Measurements from ENCODE around the gene ZNF761.
"Not testable (repeated sequence)": the region's sequence is repeated elsewhere in the genome, so short reads cannot be mapped to it uniquely, and the experiment has no call there.

Gene ZNF761

GRCh38 chr19:53431399-53432087, at the start of gene ZNF761:
Gene ZNF761, plus strand, starts transcription at chr19:53431984. Its CDS starts 15,285 bp downstream, at chr19:53447269.
- peak; percentile 96 for DNase-seq (ENCODE audit: low read depth)

DNA sequence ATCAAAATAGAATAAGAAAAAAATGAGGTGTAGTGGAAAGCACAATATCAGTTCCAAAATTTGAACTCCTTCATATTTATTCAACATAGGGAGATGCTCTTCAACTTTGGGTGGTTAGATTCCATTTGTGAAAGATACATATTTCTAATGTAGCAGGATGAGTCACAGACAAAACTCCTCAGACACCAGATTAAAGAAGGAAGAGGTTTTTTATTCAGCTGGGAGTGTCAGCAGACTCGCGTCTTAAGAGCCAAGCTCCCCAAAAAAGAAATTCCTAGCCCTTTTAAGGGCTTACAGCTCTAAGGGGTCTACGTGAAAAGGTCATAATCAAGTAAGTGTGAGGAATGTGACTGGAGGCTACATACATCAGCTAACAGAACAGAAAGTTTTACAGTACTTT, 43.6 kb upstream of the ZNF761 start:
- DNase-seq (ENCODE audit: low read depth) = no peak

GRCh38 chr19:53388904-53389303, 42.9 kb upstream of the ZNF761 start:
- DNase-seq (ENCODE audit: low read depth) = no peak

DNA sequence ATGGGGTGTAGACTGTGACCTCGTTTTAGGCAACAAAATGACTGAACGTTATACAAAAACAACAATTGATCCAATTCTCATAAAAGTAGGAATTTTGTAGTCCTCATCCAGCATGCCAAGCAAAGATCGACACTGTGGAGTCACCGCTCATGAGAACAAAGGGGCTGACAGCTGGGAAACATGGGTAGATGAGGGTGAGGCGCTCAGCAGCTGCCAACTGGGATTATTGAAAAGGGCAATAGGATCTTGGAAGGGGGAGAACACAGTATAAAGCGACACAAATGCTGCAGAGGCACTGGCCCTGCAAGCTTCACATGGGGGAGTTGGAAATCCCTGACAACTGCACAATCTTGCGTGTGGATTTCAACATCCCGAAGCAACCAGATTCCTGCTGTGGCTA, 42.2 kb upstream of the ZNF761 start:
- DNase-seq (ENCODE audit: low read depth) = no peak

DNA sequence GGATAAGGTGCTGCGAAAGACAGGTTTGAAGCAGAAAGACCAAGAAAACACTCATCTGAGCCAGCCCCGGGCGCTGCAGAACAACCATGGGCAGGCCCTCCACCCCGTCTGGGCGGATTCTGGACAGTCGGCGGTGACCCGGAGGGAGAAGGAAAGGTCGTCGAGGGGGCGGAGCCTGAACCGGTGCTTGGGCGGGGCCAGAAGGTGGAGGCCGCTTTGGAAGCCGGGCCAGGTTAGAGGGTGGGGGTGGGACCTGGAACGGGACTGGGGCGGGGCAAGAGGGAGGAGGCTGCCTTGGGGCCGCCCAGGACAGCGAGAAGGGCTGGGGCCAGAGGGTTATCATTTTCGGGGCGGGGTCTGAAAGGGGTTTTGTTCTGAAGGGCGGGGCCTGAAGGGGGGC, 41.8 kb upstream of the ZNF761 start:
- DNase-seq (ENCODE audit: low read depth) = no peak

GRCh38 chr19:53394522-53394973, 37.2 kb upstream of the ZNF761 start:
- no peak for DNase-seq (ENCODE audit: low read depth)

DNA sequence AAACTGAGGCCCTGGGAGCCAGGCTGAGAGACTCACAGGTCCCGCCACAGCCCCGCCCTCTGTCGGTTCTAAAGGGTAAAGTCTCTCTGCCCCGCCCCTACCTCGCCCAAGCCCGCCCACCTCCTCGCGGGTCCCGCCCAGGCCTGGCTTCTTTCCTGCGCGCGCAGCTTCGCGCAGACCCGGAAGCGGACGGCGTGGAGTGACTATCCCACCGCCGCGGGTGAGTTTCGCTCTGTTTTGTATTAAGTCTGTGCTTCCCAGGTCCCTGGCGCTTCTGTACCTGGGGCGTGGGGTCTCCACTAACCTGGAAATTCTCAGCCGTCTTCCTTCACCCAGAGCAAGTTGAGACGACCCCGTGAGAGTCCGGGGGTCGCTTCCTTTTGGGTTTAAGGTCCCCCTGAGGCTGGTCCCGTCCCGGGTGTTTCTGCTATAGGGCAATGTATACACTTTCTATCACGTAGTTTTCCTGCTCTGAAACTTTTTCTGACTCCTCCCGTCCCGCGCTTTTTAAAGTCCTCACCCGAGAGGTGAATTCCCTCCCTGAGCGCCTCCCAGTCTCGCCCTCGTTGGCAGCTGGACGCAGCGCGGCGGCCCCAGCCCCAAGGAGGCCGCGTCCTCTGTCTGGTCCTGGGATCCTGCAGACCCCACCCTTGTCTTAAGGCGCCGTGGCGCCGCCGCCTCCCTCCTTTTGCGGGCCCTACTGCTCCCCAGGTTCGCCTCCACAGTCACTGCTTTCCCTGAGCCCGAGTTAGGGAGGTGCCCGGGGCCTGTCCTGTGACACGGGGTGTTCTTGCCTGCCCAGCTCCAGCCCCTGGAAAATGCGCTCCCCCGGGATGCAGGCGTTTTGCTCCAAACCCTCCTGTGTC, 36.6 kb upstream of the ZNF761 start, which contains the start of gene ZNF765:
Gene ZNF765, plus strand, starts transcription at position 176 of the 866 bp plus-strand sequence. CDS start 2,867 bp downstream, outside the sequence.
- peak; percentile 98 for DNase-seq (ENCODE audit: low read depth)

GRCh38 chr19:53395840-53396524, 35.8 kb upstream of the ZNF761 start:
- DNase-seq (ENCODE audit: low read depth) = not testable (repeated sequence)

GRCh38 chr19:53396525-53396868, 35.3 kb upstream of the ZNF761 start:
- no peak for DNase-seq (ENCODE audit: low read depth)

- not testable (repeated sequence) for DNase-seq (ENCODE audit: low read depth)
These were observed 33.9 kb upstream of the ZNF761 start for GRCh38 chr19:53397918-53398317.

DNA sequence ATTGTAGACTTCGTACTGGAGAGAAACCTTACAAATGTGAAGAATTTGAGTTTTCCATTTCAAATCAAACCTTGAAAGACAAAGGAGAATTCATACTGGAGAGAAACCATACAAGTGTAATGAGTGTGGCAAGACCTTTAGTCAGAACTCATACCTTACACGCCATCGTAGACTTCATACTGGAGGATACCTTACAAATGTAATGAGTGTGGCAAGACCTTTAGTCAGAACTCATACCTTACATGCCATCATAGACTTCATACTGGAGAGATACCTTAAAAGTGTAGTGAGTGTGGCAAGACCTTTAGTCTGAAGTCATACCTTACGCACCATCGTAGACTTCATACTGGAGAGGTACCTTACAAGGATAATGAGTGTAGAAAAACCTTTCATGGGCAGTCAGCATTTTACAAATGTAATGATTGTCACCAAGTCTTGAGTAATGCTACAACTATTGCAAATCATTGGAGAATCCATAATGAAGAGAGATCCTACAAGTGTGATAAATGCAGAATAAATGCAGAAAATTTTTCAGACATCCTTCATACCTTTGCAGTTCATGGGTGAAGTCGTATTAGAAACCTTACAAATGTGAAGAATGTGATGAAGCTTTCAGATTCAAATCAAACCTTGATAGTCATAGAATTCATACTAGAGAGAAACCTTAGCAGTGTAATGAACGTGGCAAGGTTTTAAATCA, 22.1 kb upstream of the ZNF761 start:
- DNase-seq (ENCODE audit: low read depth) = no peak

GRCh38 chr19:53420520-53421315, 11.1 kb upstream of the ZNF761 start:
- DNase-seq (ENCODE audit: low read depth) = not testable (repeated sequence)

GRCh38 chr19:53422551-53422950, 9.2 kb upstream of the ZNF761 start:
- DNase-seq (ENCODE audit: low read depth) = no peak

GRCh38 chr19:53423074-53423473, 8.7 kb upstream of the ZNF761 start:
- DNase-seq (ENCODE audit: low read depth) = not testable (repeated sequence)

DNA sequence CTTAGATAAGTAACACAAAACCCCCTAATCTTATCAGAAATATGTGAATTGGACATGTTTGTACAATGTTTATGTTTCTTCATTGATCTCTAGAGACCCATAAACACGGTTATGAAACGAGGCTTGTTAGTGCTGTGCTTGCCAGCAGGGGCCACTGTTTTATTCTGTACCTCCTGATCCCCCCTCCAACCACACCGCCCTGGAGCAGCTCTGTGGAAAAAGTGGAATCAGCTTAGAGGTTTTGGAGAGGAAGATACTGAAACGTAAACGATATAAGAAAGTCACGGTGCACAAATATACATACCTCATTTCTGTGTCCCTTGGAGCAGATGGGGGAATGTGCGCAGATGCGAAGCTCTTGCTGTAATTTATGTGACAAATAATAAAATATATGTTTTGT, 8.1 kb upstream of the ZNF761 start:
- DNase-seq (ENCODE audit: low read depth) = not testable (repeated sequence)

DNA sequence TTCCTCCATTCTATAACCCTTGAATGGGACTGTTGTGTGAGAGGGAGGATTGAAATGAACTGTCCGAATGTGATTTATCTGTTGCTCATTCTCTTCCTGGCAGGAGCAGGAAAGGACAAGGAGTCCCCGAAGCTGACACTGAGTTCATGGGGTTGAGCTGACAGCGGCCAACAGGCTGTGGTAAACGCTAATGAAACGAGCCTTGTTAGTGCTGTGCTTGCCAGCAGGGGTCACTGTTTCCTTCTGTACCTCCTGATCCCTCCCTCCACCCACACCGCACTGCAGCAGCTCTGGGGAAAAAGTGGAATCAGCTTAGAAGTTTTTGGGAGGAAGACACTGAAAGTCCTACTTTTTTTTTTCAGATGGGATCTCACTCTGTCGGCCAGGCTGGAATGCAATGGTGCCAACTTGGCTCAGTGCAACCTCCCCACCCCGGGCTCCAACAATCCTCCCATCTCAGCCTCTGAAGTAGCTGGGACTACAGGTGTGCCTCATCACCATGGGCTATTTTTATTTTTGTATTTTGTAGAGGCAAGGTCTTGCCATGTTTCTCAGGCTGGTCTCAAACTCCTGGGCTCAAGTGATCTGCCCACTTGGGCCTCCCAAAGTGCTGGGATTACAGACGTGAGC, 6.7 kb upstream of the ZNF761 start:
- DNase-seq (ENCODE audit: low read depth) = peak; percentile 61

DNA sequence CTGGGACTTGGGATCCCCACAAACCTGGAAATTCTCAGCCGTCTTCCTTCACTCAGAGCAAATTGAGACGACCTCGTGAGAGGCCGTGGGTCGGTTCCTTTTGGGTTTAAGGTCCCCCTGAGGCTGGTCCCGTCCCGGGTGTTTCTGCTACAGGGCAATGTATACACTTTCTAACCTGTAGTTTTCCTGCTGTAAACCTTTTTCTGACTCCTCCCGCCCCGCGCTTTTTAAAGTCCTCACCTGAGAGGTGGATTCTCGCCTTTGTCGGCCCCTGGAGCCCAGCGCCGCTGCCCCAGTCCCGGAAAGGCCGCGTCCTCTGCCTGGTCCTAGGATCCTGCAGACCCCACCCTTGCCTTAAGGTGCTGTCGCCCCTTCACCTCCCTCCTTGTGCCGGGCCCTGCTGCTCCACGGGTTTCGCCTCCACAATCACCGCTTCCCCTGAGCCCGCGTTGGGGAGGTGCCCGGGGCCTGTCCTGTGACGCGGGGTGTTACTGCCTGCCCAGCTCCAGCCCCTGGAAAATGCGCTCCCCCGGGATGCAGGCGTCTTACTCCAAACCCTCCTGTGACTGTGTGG, 391 bp downstream of the ZNF761 start:
- no peak for DNase-seq (ENCODE audit: low read depth)

DNA sequence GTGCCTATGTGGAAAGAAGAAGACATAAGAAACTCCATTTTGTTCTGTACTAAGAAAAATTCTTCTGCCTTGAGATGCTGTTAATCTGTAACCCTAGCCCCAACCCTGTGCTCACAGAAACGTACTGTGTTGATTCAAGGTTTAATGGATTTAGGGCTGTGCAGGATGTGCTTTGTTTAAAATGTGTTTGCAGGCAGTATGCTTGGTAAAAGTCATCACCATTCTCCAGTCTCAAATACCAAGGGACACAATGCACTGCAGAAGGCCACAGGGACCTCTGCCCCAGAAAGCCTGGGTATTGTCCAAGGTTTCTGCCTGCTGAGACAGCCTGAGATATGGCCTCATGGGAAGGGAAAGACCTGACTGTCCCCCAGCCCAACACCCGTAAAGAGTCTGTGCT, 12.0 kb downstream of the ZNF761 start:
- not testable (repeated sequence) for DNase-seq (ENCODE audit: low read depth)

DNA sequence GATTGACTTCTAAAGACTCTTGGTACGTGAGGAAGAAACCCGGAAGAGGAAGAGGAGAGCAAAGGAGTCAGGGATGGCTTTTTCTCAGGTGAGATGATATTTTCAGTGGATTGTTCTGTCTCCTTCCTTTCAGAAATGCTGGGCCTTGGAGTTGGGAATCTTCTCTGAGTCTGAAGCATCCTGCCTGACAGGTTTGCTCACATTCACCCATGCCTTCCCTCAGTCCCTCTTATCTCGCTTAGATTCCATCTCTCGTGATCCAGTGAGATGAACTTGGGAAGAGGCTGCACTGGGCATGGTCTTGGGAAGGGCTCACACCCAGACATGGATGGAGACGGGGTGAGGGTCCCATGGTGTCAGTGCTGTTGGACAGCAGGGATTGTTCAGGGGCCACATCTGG, 15.4 kb downstream of the ZNF761 start:
- DNase-seq (ENCODE audit: low read depth) = not testable (repeated sequence)

- no peak for DNase-seq (ENCODE audit: low read depth)
These were observed 24.0 kb downstream of the ZNF761 start for GRCh38 chr19:53455828-53456227.

Measured in stimulated activated CD8-positive, alpha-beta memory T cell treated with anti-CD3 and anti-CD28 coated beads, Interleukin-12 subunit alpha, Interleukin-12 subunit beta, amount 100 ng/mL, for 1 hour (primary cell).